ENCODE results near the gene ANG.
A peak's percentile ranks its signal among the peaks of the same experiment; 100 is the strongest.

ANG gene

GRCh38 chr14:20687362-20688166, 1.0 kb upstream of the ANG start:
- no peak for TF ChIP-seq CTCF (IDR thresholded peaks at IDR 0.05; ENCODE audit: low read depth, low read length)
- DNase-seq (ENCODE audit: low read depth in 2 of 2) = no peak

GRCh38 chr14:20690848-20691640, 2.5 kb downstream of the ANG start:
- TF ChIP-seq CTCF (IDR thresholded peaks at IDR 0.05; ENCODE audit: low read depth, low read length) = peak; percentile 84
- no peak overlapping the region for H3K4me3 ChIP-seq (replicated peaks in 1 of 2; ENCODE audit: low read depth in 2 of 2, low read length in 2 of 2)
- peak; percentile 83 to 84 for DNase-seq (ENCODE audit: low read depth in 2 of 2)

More at GRCh38 chr14:20687362-20688166, 1.0 kb upstream of the ANG start:
- H3K4me3 ChIP-seq (replicated peaks in 1 of 2; ENCODE audit: low read depth in 2 of 2, low read length in 2 of 2) = no peak overlapping the region

GRCh38 chr14:20692116-20692751, 3.7 kb downstream of the ANG start:
- no peak for DNase-seq (ENCODE audit: low read depth in 2 of 2)
- no peak for TF ChIP-seq CTCF (IDR thresholded peaks at IDR 0.05; ENCODE audit: low read depth, low read length)
- H3K4me3 ChIP-seq (replicated peaks in 1 of 2; ENCODE audit: low read depth in 2 of 2, low read length in 2 of 2) = no peak overlapping the region

- DNase-seq (ENCODE audit: low read depth in 2 of 2) = no peak
- no peak overlapping the region for H3K4me3 ChIP-seq (replicated peaks in 1 of 2; ENCODE audit: low read depth in 2 of 2, low read length in 2 of 2)
- TF ChIP-seq CTCF (IDR thresholded peaks at IDR 0.05; ENCODE audit: low read depth, low read length) = no peak
These were observed 8.2 kb downstream of the ANG start for GRCh38 chr14:20696764-20697163.

- H3K4me3 ChIP-seq (replicated peaks in 1 of 2; ENCODE audit: low read depth in 2 of 2, low read length in 2 of 2) = no peak overlapping the region
- peak; percentile 72 for TF ChIP-seq CTCF (IDR thresholded peaks at IDR 0.05; ENCODE audit: low read depth, low read length)
- DNase-seq (ENCODE audit: low read depth in 2 of 2) = peak; percentile 82 to 88
These were observed 8.9 kb downstream of the ANG start for GRCh38 chr14:20697273-20698017.

GRCh38 chr14:20698018-20698329, 9.4 kb downstream of the ANG start:
- no peak for DNase-seq (ENCODE audit: low read depth in 2 of 2)
- TF ChIP-seq CTCF (IDR thresholded peaks at IDR 0.05; ENCODE audit: low read depth, low read length) = no peak
- H3K4me3 ChIP-seq (replicated peaks in 1 of 2; ENCODE audit: low read depth in 2 of 2, low read length in 2 of 2) = no peak overlapping the region

Data from cardiac fibroblast (primary cell).